Panc1 (cell line): ENCODE data around the gene METTL4. TPM values are rescaled to one million over a fixed set of nuclear protein-coding genes. Genes with fewer than 3 reads are reported as not detected.

Experiments
- ATAC-seq: fragments of 200-7000 bp; cut with Tn5 transposase; 2 replicates; pipeline ENCODE4 v1.9.1; 2020; ENCODE audit warnings: mild to moderate bottlenecking, moderate library complexity
- BruUV-seq: library from RNA; stranded (reverse); fragments of 400-500 nt; replicated peaks from 2 replicates; lab custom pipeline; 2021; lab: Mats Ljungman, UMichigan
- CTCF ChIA-PET: fragments of 300-600 bp; sonication (Branson Sonifier 250); formaldehyde crosslinking; loops from one replicate; lab custom pipeline; 2022; ENCODE audit warnings: antibody characterized with exemption; lab: Charles Lee
- POLR2A ChIA-PET: fragments of 300-600 bp; sonication (Branson Sonifier 250); formaldehyde crosslinking; loops from one replicate; lab custom pipeline; 2022; ENCODE audit warnings: antibody characterized with exemption; lab: Charles Lee
- DNase-seq: peaks from one replicate; pipeline ENCODE4 v3.0.0-alpha.2; 2010; ENCODE audit warnings: low read depth, low spot score
- H3K27ac ChIP-seq: 2 replicates; pipeline ENCODE4 v1.5.1; 2011; ENCODE audit warnings: mild to moderate bottlenecking, low read length, inconsistent platforms
- H3K27me3 ChIP-seq: fragments of 200-500 bp; sonication (Bioruptor generic); 2 replicates; pipeline ENCODE4 v1.6.0; 2014; ENCODE audit warnings: low read length, inconsistent platforms; ENCODE audit not compliant: control insufficient read depth, insufficient read depth
- H3K36me3 ChIP-seq: fragments of 200-500 bp; sonication (Bioruptor generic); 2 replicates; pipeline ENCODE4 v1.5.1; 2014; ENCODE audit warnings: inconsistent platforms, mild to moderate bottlenecking, low read length, moderate library complexity; ENCODE audit not compliant: control insufficient read depth, insufficient read depth
- H3K4me1 ChIP-seq: 2 replicates; pipeline ENCODE4 v1.5.1; 2011; ENCODE audit warnings: inconsistent platforms, mild to moderate bottlenecking, low read length, moderate library complexity; ENCODE audit not compliant: control insufficient read depth, insufficient read depth
- H3K4me3 ChIP-seq, 2 experiments: 2 replicates each; pipeline ENCODE4 v1.5.1; 2011 to 2012; ENCODE audit warnings: low read depth in 2 of 2, low read length in 2 of 2, mild to moderate bottlenecking in 2 of 2, inconsistent platforms in 1 of 2, moderate library complexity in 1 of 2
- H3K9me3 ChIP-seq: fragments of 200-500 bp; sonication (Bioruptor generic); 2 replicates; pipeline ENCODE4 v1.5.1; 2014; ENCODE audit warnings: low read depth, mild to moderate bottlenecking, inconsistent platforms, low read length, moderate library complexity; ENCODE audit not compliant: control insufficient read depth, insufficient read depth
- CTCF ChIP-seq: fragments of 450-650 bp; IDR thresholded peaks from 2 replicates; pipeline ENCODE4 v1.5.1; 2017; ENCODE audit warnings: mild to moderate bottlenecking
- POLR2AphosphoS5 ChIP-seq: IDR thresholded peaks from 2 replicates; pipeline ENCODE4 v1.6.1; 2012; ENCODE audit warnings: mild to moderate bottlenecking, low read depth, low read length, moderate library complexity
- REST ChIP-seq, 2 experiments: IDR thresholded peaks; 2 replicates each; pipeline ENCODE4 v1.6.1; 2011 to 2012; ENCODE audit warnings: low read depth in 2 of 2, control low read depth in 1 of 2, low read length in 1 of 2, mild to moderate bottlenecking in 1 of 2, moderate library complexity in 1 of 2; ENCODE audit not compliant: insufficient read depth in 1 of 2
- SIN3A ChIP-seq: IDR thresholded peaks from 2 replicates; pipeline ENCODE4 v1.6.1; 2012; ENCODE audit warnings: low read depth, mild to moderate bottlenecking, low read length, moderate library complexity, borderline replicate concordance; ENCODE audit not compliant: insufficient read depth
- TCF7L2 ChIP-seq: IDR thresholded peaks from 2 replicates; pipeline ENCODE4 v1.6.1; 2011; ENCODE audit warnings: mild to moderate bottlenecking, low read depth, low read length, inconsistent platforms
- in situ Hi-C: cut with HindIII; loops from 2 replicates; pipeline ENCODE4 v1.10.0; 2016; ENCODE audit warnings: low sequenced_read_pairs, low pct_unique_long_range_greater_than_20kb
- intact Hi-C: fragments of 100-400 bp; cut with micrococcal nuclease; formaldehyde crosslinking; loops from one replicate; pipeline ENCODE4 v1.10.0; 2022; ENCODE audit not compliant: unreplicated experiment
- total RNA-seq: library from RNA; stranded (reverse); gene quantifications from one replicate; pipeline ENCODE4 v1.2.1, GENCODE V29; 2021; ENCODE audit not compliant: unreplicated experiment

The METTL4 gene
- total RNA-seq, 1 experiment from 2014 or later = 9.6 TPM

GRCh38 chr18:2513616-2514015 is 57.7 kb downstream of the METTL4 start:
- Histone ChIP-seq H3K4me1 (no peaks in the 10 kb centered on the region), H3K9me3 (no peaks in the 10 kb centered on the region), H3K36me3 (no peaks in the 10 kb centered on the region), H3K4me3 (no peak overlapping the region), H3K27me3 (no peaks in the 10 kb centered on the region), H3K27ac (no peak overlapping the region)
- DNase-seq = no peak
- in situ Hi-C loops = no loop called here
- no peak for TF ChIP-seq SIN3A
- TF ChIP-seq REST (IDR thresholded peaks at IDR 0.05; ENCODE audit: insufficient read depth in 1 of 2, low read depth in 2 of 2, low read length in 1 of 2) = no peak
- no peak for TF ChIP-seq CTCF
- no peak for TF ChIP-seq TCF7L2
- no peak for TF ChIP-seq POLR2AphosphoS5
- intact Hi-C loops = loop anchor here (10.0 kb wide), 1 partner anchor 59 kb away; no protein-coding TSS in a partner anchor
- no peak for ATAC-seq
- no TSS peak for BruUV-seq
- ChIA-PET POLR2A (no interaction called here), CTCF (no interaction called here)

GRCh38 chr18:2512059-2512458 is 59.2 kb downstream of the METTL4 start:
- no peak for TF ChIP-seq POLR2AphosphoS5
- TF ChIP-seq REST (IDR thresholded peaks at IDR 0.05; ENCODE audit: insufficient read depth in 1 of 2, low read depth in 2 of 2, low read length in 1 of 2) = no peak
- no peak for TF ChIP-seq SIN3A
- intact Hi-C loops (loop anchor here (10.0 kb wide), 1 partner anchor 57 kb away; no protein-coding TSS in a partner anchor), in situ Hi-C loops (no loop called here)
- Histone ChIP-seq H3K4me3 (no peak overlapping the region), H3K9me3 (no peaks in the 10 kb centered on the region), H3K27me3 (no peaks in the 10 kb centered on the region), H3K36me3 (no peaks in the 10 kb centered on the region), H3K4me1 (no peaks in the 10 kb centered on the region), H3K27ac (no peak overlapping the region)
- ATAC-seq (no peak), DNase-seq (no peak)
- CTCF ChIA-PET = no interaction called here
- BruUV-seq = no TSS peak
- POLR2A ChIA-PET = no interaction called here
